Aorta (tissue), 5 donors: Measurements from ENCODE around the gene PDE4D. TPM values are rescaled to one million over a fixed set of nuclear protein-coding genes. Genes with fewer than 3 reads are reported as not detected.

Source experiments
- ATAC-seq: fragments of 200-7000 bp; cut with Tn5 transposase; one replicate; pipeline ENCODE4 v1.9.1; 2022; ENCODE audit warnings: moderate library complexity; ENCODE audit not compliant: low FRiP score
- DNase-seq, 2 donors: peaks; one replicate each; pipeline ENCODE4 v3.0.0-alpha.2; 2020
- H3K27ac ChIP-seq, 2 donors: one replicate each; pipeline ENCODE4 v1.5.1; 2013; ENCODE audit warnings: low read length in 2 of 2, mild to moderate bottlenecking in 2 of 2, moderate library complexity in 2 of 2, control low read depth in 1 of 2, inconsistent platforms in 1 of 2, low read depth in 1 of 2
- H3K27me3 ChIP-seq, 2 donors: one replicate each; pipeline ENCODE4 v1.6.1; 2013; ENCODE audit warnings: control low read depth in 1 of 2, low read length in 1 of 2, mild to moderate bottlenecking in 1 of 2, moderate library complexity in 1 of 2; ENCODE audit not compliant: insufficient read depth in 2 of 2, control insufficient read depth in 1 of 2
- H3K36me3 ChIP-seq, 2 donors: one replicate each; pipeline ENCODE4 v1.6.1; 2013; ENCODE audit warnings: control low read depth in 1 of 2, low read length in 1 of 2, mild to moderate bottlenecking in 1 of 2; ENCODE audit not compliant: insufficient read depth in 2 of 2, control insufficient read depth in 1 of 2
- H3K4me1 ChIP-seq, 2 donors: one replicate each; pipeline ENCODE4 v1.6.1; 2013; ENCODE audit warnings: low read length in 2 of 2, control low read depth in 1 of 2, mild to moderate bottlenecking in 1 of 2, moderate library complexity in 1 of 2; ENCODE audit not compliant: insufficient read depth in 2 of 2, control insufficient read depth in 1 of 2
- H3K4me3 ChIP-seq, 2 donors: one replicate each; pipeline ENCODE4 v1.5.1; 2013; ENCODE audit warnings: low read length in 2 of 2, control low read depth in 1 of 2, mild to moderate bottlenecking in 1 of 2
- H3K9me3 ChIP-seq: one replicate; pipeline ENCODE4 v1.6.1; 2013; ENCODE audit warnings: mild to moderate bottlenecking, low read length; ENCODE audit not compliant: control insufficient read depth
- WGBS, 2 donors: extraction: QIAGEN DNeasy Blood & Tissue Kit; methylation state at CpG; one replicate each; pipeline ENCODE4 v1.1.7; 2013; 5-methylcytosine and 5-hydroxymethylcytosine counted together
- intact Hi-C, 2 donors: fragments of 100-400 bp; cut with DNase I; formaldehyde crosslinking; loops; one replicate each; pipeline versions ENCODE4 v1.14.2 to v1.15.0; 2022
- polyA plus RNA-seq, 2 donors: library from polyadenylated mRNA; stranded (reverse); fragments of 200-250 nt; gene quantifications; one replicate each; pipeline ENCODE4 v1.2.3, GENCODE V29; 2013
- total RNA-seq, 2 donors: library from RNA; stranded (reverse); fragmentation: NEBNext Ultra II Directional; extraction: Animal tissue kit (Norgen Biotek cat#: 25700); gene quantifications; one replicate each; pipeline ENCODE4 v1.2.1, GENCODE V29; 2021
- donor health status: healthy with polysubstance abuse.
- donor health status: Bipolar disorder and iron deficiency.
- donor health status: DM: no; HTN: no; CAD: no.
- donor health status: DM: no; HTN: no; CAD: no.
- donor health status: DM: yes; HTN: yes; CAD: no.

Gene PDE4D
- total and polyA plus RNA-seq, 4 donors, result 2.4 to 112 (median 33.3) TPM

DNA sequence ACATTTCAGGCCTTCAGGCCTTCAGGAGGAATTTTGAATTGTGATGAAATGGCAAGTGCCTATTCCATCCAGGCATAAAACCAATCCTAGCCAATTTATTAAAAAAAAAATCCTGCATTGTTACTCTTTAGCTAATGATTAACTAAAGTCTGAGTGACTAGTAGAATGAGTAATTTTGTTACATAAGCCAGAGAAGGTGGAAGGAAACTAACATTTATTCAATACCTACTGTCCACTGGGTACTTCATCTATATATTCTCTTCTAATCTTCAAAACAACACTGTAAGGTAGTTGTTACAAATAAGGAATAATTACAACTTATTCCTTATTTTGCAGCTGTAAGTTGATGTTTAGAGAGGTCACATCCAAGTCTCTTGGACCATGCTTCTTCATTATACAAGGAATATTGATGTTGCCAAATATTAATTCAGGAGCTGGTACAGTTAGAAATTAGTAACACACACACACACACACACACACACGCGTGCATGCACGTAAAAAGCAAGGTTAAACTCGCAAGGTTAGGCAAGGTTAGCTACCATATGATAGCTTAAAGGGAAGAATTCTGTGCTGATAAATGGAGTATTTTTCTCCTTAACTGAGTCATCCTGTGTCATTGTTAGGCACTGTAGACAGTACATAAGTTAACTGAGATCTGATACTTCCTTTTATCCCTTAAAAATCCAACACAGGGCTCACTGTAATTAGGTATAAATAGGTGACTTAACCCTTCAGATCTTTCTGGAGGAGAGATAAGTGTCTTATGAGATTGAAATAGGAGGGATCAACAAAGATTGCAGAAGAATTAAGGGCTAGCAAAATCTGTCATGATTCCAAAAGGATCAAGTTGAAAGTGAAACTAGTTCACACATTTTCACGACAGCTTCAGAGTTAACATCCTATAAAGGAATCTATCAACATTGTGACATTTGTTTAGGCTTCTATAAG is 596.9 kb downstream of the PDE4D start:
- WGBS, 2 donors, result 60 to 70% methylated on average over 5 of the region's 5 CpGs
- Histone ChIP-seq H3K27ac (no peak overlapping the region), H3K36me3 (no peaks in the 10 kb centered on the region), H3K4me3 (peak overlapping the region; percentile 2 to 26), H3K9me3 (no peaks in the 10 kb centered on the region), H3K4me1 (no peaks in the 10 kb centered on the region), H3K27me3 (no peaks in the 10 kb centered on the region)
- no peak for ATAC-seq
- no peak for DNase-seq
- intact Hi-C loops, result no loop called here

DNA sequence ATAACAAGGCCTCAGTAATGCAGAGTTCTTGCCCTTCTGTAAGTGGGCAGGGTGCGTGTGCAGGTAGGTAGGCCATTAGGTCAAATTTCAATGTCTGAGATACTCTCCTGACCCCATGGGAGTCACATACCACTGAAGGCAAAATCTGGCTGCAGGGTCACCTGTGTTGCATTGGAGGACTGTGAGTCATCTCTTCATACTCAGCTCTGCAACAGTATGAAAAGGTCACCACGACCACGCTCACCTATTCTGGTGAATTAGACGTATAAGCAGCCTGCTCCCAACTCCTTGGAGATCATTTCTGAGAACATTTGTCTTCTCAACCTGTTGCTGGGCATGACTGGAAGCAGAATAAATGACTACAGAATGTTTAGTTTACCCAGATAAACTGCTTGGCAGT is 599.8 kb downstream of the PDE4D start:
- intact Hi-C loops, result no loop called here
- ATAC-seq (no peak), DNase-seq (no peak)
- H3K4me3 ChIP-seq, result no peak overlapping the region
- no peaks in the 10 kb centered on the region for H3K9me3 ChIP-seq
- no peak overlapping the region for H3K27ac ChIP-seq
- no peaks in the 10 kb centered on the region for H3K4me1 ChIP-seq
- no peaks in the 10 kb centered on the region for H3K36me3 ChIP-seq
- H3K27me3 ChIP-seq, result no peaks in the 10 kb centered on the region
- WGBS, 2 donors, result 82 to 83% methylated on average over 4 of the region's 4 CpGs

DNA sequence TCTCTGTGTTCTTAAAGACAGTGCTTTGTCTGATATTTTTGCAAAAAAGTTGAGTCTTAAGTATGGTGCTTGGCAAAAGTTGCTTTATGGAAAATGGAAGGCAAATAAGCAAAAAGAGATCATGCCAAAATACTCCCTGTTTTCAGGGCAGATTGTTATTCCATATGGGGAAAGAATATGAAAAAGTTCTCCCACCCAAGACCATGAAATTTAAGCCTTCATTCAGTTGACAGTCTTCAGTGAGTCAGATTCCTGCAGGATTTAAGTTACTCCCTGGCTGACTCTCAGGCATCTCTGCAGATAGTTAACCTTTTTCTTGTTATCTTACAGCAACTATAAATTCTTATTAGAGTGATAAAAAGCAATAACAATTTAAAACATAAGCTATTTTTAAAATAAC is 601.6 kb downstream of the PDE4D start:
- no peak overlapping the region for H3K27ac ChIP-seq
- no peak for ATAC-seq
- no peak overlapping the region for H3K4me3 ChIP-seq

DNA sequence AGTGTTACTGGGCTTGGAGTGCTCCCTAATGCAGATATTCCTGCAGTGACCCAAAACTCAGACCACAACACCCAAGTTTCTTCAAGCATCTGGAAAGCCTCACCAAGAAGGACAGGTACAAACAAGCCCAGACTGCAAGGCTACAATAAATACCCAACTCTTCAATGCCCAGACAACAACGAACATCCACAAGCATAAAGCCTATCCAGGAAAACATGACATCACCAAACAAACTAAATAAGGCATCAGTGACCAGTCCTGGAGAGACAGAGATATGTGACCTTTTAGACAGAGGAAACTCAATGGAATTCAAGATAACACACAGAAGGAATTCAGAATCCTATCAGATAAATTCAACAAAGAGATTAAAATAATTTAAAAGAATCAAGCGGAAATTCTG is 605.6 kb downstream of the PDE4D start:
- Histone ChIP-seq H3K9me3 (no peaks in the 10 kb centered on the region), H3K4me3 (no peak overlapping the region), H3K4me1 (peaks cover 0 to 7% of the 10 kb centered on the region in 2 donors), H3K27ac (no peak overlapping the region), H3K27me3 (no peaks in the 10 kb centered on the region), H3K36me3 (no peaks in the 10 kb centered on the region)
- intact Hi-C loops, result no loop called here
- WGBS, 2 donors, result 73 to 76% methylated on average over 2 of the region's 2 CpGs
- ATAC-seq (no peak), DNase-seq (no peak)

More for the DNA sequence above, 601.6 kb downstream of the PDE4D start:
- no peaks in the 10 kb centered on the region for H3K4me1 ChIP-seq
- intact Hi-C loops, result no loop called here
- H3K27me3 ChIP-seq, result no peaks in the 10 kb centered on the region
- H3K9me3 ChIP-seq, result no peaks in the 10 kb centered on the region
- no peak for DNase-seq
- H3K36me3 ChIP-seq, result no peaks in the 10 kb centered on the region

DNA sequence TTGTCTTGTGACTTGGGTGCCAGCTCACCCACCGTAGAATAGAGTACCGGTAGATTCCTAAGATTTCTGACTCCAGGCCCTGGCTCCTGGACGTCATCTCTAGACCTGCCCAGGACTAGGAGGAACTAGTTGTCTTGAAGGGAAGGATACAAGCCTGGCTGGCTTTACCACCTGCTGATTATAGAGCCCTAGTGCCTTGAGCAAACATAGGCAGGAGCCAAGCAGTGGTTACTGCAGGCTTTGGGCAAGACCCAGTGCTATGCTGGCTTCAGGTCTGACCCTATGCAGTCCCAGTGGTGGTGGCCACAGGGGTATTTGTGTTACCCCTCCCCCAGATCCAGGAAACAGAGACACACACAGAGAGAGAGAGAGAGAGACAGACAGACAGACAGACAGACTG is 606.2 kb downstream of the PDE4D start:
- H3K4me1 ChIP-seq, result peaks cover 0 to 7% of the 10 kb centered on the region in 2 donors
- H3K9me3 ChIP-seq, result no peaks in the 10 kb centered on the region
- no peak overlapping the region for H3K4me3 ChIP-seq
- no peak for ATAC-seq
- H3K36me3 ChIP-seq, result no peaks in the 10 kb centered on the region
- no peak overlapping the region for H3K27ac ChIP-seq
- intact Hi-C loops, result no loop called here
- 75 to 83% methylated on average over 3 of the region's 3 CpGs for WGBS, 2 donors
- no peak for DNase-seq
- no peaks in the 10 kb centered on the region for H3K27me3 ChIP-seq

DNA sequence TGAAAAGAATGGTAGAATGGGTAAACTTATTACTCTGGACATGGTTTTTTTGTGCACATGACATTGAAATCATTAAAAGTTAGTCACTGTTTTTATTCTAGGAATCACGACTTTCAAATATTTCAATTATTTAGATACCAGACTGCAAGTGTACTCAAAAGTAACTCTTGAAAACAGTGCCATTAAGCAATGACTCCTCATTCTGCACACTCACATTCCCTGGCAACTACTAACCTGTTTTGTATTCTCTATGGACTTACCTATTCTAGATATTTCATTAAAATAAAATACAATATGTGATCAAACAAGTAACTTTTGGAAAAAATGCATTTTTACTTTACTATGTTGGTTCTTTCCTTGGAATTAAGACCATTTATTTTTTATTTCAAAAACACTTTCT is 607.0 kb downstream of the PDE4D start:
- 11 to 17% methylated on average over 1 of the region's 1 CpG for WGBS, 2 donors
- ATAC-seq (no peak), DNase-seq (no peak)
- H3K27ac ChIP-seq, result no peak overlapping the region
- no peaks in the 10 kb centered on the region for H3K36me3 ChIP-seq
- intact Hi-C loops, result no loop called here
- no peaks in the 10 kb centered on the region for H3K27me3 ChIP-seq
- no peak overlapping the region for H3K4me3 ChIP-seq
- H3K9me3 ChIP-seq, result no peaks in the 10 kb centered on the region
- peaks cover 0 to 7% of the 10 kb centered on the region in 2 donors for H3K4me1 ChIP-seq

DNA sequence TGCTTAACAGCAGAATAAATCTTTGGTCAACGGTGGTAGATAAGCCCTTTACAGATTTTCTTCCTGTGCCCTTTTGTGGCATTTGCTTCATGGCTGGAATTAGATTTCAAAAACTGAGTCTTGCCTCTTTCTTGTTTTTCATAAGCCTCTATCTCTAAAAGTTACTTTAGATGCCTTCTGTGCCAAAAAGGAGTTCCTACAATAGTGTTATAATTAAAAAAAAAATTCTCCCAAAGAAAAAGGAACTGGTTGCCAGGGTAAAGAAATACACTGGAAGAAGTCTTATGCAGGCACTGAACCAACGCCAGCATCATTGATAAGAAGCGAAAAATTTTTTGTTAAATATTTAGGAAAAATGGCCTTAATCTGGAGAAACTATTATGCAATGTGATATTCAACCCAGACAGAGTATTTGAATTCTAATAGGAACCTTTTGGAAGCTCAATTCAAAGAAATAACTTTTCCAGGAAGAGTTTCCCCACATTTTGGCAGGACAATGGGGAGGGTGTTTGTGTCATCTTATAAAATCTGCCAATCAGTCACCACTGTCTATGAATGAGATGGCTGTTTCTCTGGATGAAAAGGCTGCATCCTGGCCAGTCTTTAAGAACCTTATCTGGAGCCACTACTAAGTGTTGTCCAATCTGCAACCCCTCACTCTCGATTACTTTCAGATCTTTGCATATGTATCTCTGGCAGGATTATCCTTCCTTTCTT is 608.1 kb downstream of the PDE4D start:
- H3K9me3 ChIP-seq, result no peaks in the 10 kb centered on the region
- no peak overlapping the region for H3K4me3 ChIP-seq
- DNase-seq (no peak), ATAC-seq (peak; percentile 46)
- no peaks in the 10 kb centered on the region for H3K36me3 ChIP-seq
- no peaks in the 10 kb centered on the region for H3K27me3 ChIP-seq
- intact Hi-C loops, result no loop called here
- peaks cover 0 to 7% of the 10 kb centered on the region in 2 donors for H3K4me1 ChIP-seq
- WGBS, 2 donors, result 19 to 29% methylated on average over 4 of the region's 4 CpGs
- H3K27ac ChIP-seq, result no peak overlapping the region

DNA sequence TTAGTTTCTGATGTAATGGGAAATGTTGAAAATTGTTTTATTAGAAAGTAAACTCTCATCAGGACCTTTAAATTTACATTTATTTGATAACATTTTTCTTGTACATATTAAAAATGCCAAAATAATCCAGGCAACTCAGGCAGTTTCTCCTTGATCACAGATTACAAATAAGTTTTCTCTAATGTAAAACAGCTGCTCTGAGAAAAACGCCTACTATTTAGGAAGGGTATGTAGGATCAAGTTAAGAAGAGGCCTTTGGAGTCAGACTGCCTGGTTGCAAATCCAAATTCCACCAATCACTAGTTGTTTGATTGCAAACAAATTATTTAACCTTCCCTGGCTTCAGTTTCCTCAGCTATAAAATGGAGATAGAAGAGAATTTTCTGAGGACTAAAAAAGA is 610.8 kb downstream of the PDE4D start:
- DNase-seq, result no peak
- Histone ChIP-seq H3K9me3 (no peaks in the 10 kb centered on the region), H3K36me3 (no peaks in the 10 kb centered on the region), H3K27me3 (no peaks in the 10 kb centered on the region), H3K4me3 (no peak overlapping the region), H3K4me1 (peaks cover 0 to 7% of the 10 kb centered on the region in 2 donors), H3K27ac (no peak overlapping the region)
- 81 to 83% methylated on average over 1 of the region's 1 CpG for WGBS, 2 donors
- intact Hi-C loops, result no loop called here
- ATAC-seq, result no peak

DNA sequence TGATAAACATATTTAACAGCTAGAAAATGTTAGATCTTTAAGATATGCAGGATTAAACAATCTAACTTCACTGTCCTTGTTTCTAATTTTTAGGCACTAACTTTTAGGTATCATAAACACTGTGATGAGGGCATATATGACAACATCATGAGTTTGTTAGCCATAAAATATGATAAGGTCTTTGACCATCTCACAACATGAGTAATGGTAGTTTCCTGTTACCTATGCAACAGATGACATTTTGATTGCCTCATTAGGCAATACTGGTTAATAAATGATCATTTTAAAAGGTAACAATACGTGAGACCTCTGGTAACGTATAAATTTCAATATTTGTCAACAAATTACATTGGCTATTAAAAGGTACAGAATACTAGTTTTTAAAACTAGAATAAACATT is 613.5 kb downstream of the PDE4D start:
- DNase-seq (no peak), ATAC-seq (no peak)
- no peaks in the 10 kb centered on the region for H3K27me3 ChIP-seq
- no peaks in the 10 kb centered on the region for H3K9me3 ChIP-seq
- 95 to 96% methylated on average over 2 of the region's 2 CpGs for WGBS, 2 donors
- no peak overlapping the region for H3K27ac ChIP-seq
- intact Hi-C loops, result no loop called here
- H3K36me3 ChIP-seq, result no peaks in the 10 kb centered on the region
- no peaks in the 10 kb centered on the region for H3K4me1 ChIP-seq
- no peak overlapping the region for H3K4me3 ChIP-seq
